ENCODE results near the gene HSPBP1.

Gene HSPBP1

GRCh38 chr19:55262359-55262758 is 17.6 kb downstream of the HSPBP1 start:
- Histone ChIP-seq H3K36me3 (replicated peaks) (no peaks in the 10 kb centered on the region), H3K27ac (no peak overlapping the region), H3K4me3 (ENCODE audit: low read depth, low read length) (no peak overlapping the region), H3K27me3 (replicated peaks) (no peaks in the 10 kb centered on the region)
- in situ Hi-C loops (cut with HindIII; ENCODE audit: low pct_ligation_motif_present, low sequenced_read_pairs), result no loop called here
- TF ChIP-seq, protein P1, sequence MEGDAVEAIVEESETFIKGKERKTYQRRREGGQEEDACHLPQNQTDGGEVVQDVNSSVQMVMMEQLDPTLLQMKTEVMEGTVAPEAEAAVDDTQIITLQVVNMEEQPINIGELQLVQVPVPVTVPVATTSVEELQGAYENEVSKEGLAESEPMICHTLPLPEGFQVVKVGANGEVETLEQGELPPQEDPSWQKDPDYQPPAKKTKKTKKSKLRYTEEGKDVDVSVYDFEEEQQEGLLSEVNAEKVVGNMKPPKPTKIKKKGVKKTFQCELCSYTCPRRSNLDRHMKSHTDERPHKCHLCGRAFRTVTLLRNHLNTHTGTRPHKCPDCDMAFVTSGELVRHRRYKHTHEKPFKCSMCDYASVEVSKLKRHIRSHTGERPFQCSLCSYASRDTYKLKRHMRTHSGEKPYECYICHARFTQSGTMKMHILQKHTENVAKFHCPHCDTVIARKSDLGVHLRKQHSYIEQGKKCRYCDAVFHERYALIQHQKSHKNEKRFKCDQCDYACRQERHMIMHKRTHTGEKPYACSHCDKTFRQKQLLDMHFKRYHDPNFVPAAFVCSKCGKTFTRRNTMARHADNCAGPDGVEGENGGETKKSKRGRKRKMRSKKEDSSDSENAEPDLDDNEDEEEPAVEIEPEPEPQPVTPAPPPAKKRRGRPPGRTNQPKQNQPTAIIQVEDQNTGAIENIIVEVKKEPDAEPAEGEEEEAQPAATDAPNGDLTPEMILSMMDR (IDR thresholded peaks at IDR 0.05; ENCODE audit: low read depth, low read length, missing control alignments), result no peak
- DNase-seq, result no peak

- H3K4me3 ChIP-seq (ENCODE audit: low read depth, low read length), result no peak overlapping the region
- TF ChIP-seq, protein P1 (IDR thresholded peaks at IDR 0.05; ENCODE audit: low read depth, low read length, missing control alignments), result no peak
- H3K27me3 ChIP-seq (replicated peaks), result no peaks in the 10 kb centered on the region
- no peaks in the 10 kb centered on the region for H3K36me3 ChIP-seq (replicated peaks)
- in situ Hi-C loops (cut with HindIII; ENCODE audit: low pct_ligation_motif_present, low sequenced_read_pairs), result no loop called here
- H3K27ac ChIP-seq, result no peak overlapping the region
- DNase-seq, result no peak
These were observed 18.2 kb downstream of the HSPBP1 start for GRCh38 chr19:55261671-55262126.

DNA sequence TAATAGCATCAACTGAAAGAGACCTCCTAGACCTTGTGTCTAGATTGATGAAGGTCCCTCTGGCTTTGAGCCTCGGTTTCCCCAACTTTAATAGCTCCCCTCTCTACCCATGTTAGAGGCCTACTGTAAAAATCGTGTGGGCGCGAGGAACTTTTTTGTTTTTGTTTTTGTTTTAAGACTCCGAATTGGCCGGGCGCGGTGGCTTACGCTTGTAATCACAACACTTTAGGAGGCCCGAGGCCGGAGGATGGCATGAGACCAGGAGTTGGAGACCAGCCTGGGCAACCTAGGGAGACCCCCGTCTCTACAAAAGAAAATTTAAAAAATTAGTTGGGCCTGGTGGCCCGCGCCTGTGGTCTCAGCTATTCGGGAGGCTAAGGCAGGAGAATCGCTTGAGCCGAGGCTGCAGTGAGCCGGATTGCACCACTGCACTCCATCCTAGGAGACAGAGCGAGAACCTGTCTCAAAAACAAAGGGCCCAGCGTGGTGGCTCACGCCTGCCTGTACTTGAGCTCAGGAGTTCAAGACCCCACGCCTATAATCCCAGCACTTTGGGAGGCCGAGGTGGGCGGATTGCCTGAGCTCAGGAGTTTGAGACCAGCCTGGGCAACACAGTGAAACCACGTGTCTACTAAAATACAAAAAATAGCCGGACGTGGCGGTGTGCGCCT is 20.2 kb downstream of the HSPBP1 start:
- H3K36me3 ChIP-seq (replicated peaks), result no peaks in the 10 kb centered on the region
- peak overlapping the region; percentile 76 for H3K27ac ChIP-seq
- H3K27me3 ChIP-seq (replicated peaks), result no peaks in the 10 kb centered on the region
- in situ Hi-C loops (cut with HindIII; ENCODE audit: low pct_ligation_motif_present, low sequenced_read_pairs), result no loop called here
- DNase-seq, result no peak
- TF ChIP-seq, protein P1 (IDR thresholded peaks at IDR 0.05; ENCODE audit: low read depth, low read length, missing control alignments), result no peak
- H3K4me3 ChIP-seq (ENCODE audit: low read depth, low read length), result peak overlapping the region; percentile 47

GRCh38 chr19:55258828-55259539 is 20.9 kb downstream of the HSPBP1 start, which contains the start of gene PPP6R1:
TSS of gene PPP6R1 (minus strand) at chr19:55259017. CDS start at chr19:55247103, 11,914 bp downstream.
- Histone ChIP-seq H3K27ac (peak within 1 kb of the TSS; percentile 76), H3K36me3 (replicated peaks) (no peaks in the 10 kb centered on the region), H3K4me3 (ENCODE audit: low read depth, low read length) (peak within 1 kb of the TSS; percentile 84), H3K27me3 (replicated peaks) (no peaks in the 10 kb centered on the region)
- DNase-seq, result peak; percentile 99
- in situ Hi-C loops (cut with HindIII; ENCODE audit: low pct_ligation_motif_present, low sequenced_read_pairs), result no loop called here
- TF ChIP-seq, protein P1 (IDR thresholded peaks at IDR 0.05; ENCODE audit: low read depth, low read length, missing control alignments), result no peak

DNA sequence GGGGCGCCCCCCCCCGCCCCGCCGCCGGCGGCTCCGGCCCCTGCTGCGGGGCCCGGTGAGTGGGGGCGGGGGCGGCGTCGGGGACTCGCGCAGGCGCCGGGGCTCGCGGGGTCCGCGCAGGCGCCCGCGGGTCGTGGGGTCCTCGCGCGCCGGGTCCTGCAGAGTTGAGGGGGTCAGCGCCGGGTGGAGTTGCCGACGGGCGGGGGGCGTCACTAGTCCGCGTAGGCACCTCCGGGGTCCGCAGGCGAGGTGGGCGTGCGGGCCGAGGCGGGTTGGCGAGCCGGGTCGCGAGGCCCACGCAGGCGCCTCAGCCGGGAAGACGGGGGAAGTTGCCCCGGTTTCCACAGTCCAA is 21.5 kb downstream of the HSPBP1 start:
- in situ Hi-C loops (cut with HindIII; ENCODE audit: low pct_ligation_motif_present, low sequenced_read_pairs), result no loop called here
- DNase-seq, result no peak

More for the DNA sequence above, 21.5 kb downstream of the HSPBP1 start:
- TF ChIP-seq, protein P1 (IDR thresholded peaks at IDR 0.05; ENCODE audit: low read depth, low read length, missing control alignments), result no peak
- Histone ChIP-seq H3K27ac (peak overlapping the region; percentile 67), H3K4me3 (ENCODE audit: low read depth, low read length) (peak overlapping the region; percentile 84), H3K36me3 (replicated peaks) (no peaks in the 10 kb centered on the region), H3K27me3 (replicated peaks) (no peaks in the 10 kb centered on the region)
